Heart right ventricle (tissue), 16 donors: ENCODE measurements around the gene GALC. TPM values are rescaled to one million over a fixed set of nuclear protein-coding genes. Genes with fewer than 3 reads are reported as not detected.

Experiments
- ATAC-seq, 8 donors: fragments of 200-7000 bp; cut with Tn5 transposase; one replicate each; pipeline ENCODE4 v1.9.1; 2020; ENCODE audit warnings: mild to moderate bottlenecking in 8 of 8, moderate library complexity in 8 of 8, moderate number of reproducible peaks in 1 of 8
- DNase-seq, 2 donors: peaks; one replicate each; pipeline ENCODE4 v3.0.0-alpha.2; 2020
- H3K27ac ChIP-seq, 10 donors: fragments of 200-600 bp; sonication (generic) in 2 of 10; one replicate each; pipeline versions ENCODE4 v1.5.0 to v1.8.0; 2020 to 2022; ENCODE audit warnings: mild to moderate bottlenecking in 3 of 10
- H3K27me3 ChIP-seq, 7 donors: fragments of 200-600 bp; one replicate each; pipeline ENCODE4 v1.8.0; 2021 to 2022; ENCODE audit warnings: mild to moderate bottlenecking in 2 of 7
- H3K36me3 ChIP-seq, 9 donors: fragments of 200-600 bp; sonication (generic) in 1 of 9; one replicate each; pipeline versions ENCODE4 v1.5.0 to v1.8.0; 2020 to 2022; ENCODE audit warnings: mild to moderate bottlenecking in 2 of 9
- H3K4me1 ChIP-seq, 9 donors: fragments of 200-600 bp; sonication (generic) in 1 of 9; one replicate each; pipeline versions ENCODE4 v1.5.0 to v1.8.0; 2020 to 2022; ENCODE audit warnings: mild to moderate bottlenecking in 4 of 9
- H3K4me3 ChIP-seq, 10 donors: fragments of 200-600 bp; sonication (generic) in 2 of 10; one replicate each; pipeline versions ENCODE4 v1.5.0 to v1.8.0; 2020 to 2022; ENCODE audit warnings: mild to moderate bottlenecking in 7 of 10, moderate library complexity in 2 of 10
- H3K9me3 ChIP-seq, 11 donors: fragments of 200-600 bp in 10 of 11; sonication (generic) in 2 of 11; one replicate each; pipeline versions ENCODE4 v1.5.0 to v1.8.0; 2013 to 2022; ENCODE audit warnings: mild to moderate bottlenecking in 2 of 11, control low read depth in 1 of 11, moderate library complexity in 1 of 11
- WGBS, 2 donors: extraction: QIAGEN DNeasy Blood & Tissue Kit; methylation state at CpG; one replicate each; pipeline ENCODE4 v1.1.7; 2013; ENCODE audit warnings: inconsistent platforms in 1 of 2; 5-methylcytosine and 5-hydroxymethylcytosine counted together
- intact Hi-C, 10 donors: fragments of 100-400 bp; cut with DNase I; formaldehyde crosslinking; loops; one replicate each; pipeline versions ENCODE4 v1.11.1 to v1.14.2; 2022
- polyA plus RNA-seq, 2 donors: library from polyadenylated mRNA; stranded (reverse); fragments of 200-250 nt; gene quantifications; one replicate each; pipeline ENCODE4 v1.2.3, GENCODE V29; 2013
- total RNA-seq, 10 donors: library from RNA; stranded (reverse); fragmentation: NEBNext Ultra II Directional in 3 of 10; extraction: Animal tissue kit (Norgen Biotek cat#: 25700) in 3 of 10; gene quantifications; one replicate each; pipeline versions ENCODE4 v1.2.1 to v1.2.4, GENCODE V29; 2021 to 2023
- TF ChIP-seq, protein P1 (sequence below), 9 donors: fragments of 200-600 bp; sonication (generic) in 2 of 9; IDR thresholded peaks; one replicate each; pipeline versions ENCODE4 v1.5.0 to v1.8.0; 2021 to 2022; ENCODE audit warnings: antibody characterized with exemption in 9 of 9, mild to moderate bottlenecking in 5 of 9, moderate library complexity in 1 of 9
- donor health status: Arrhythmogenic right ventricular cardiomyopathy.
- donor health status: ischemic (EF 13 %, LVEDD 7.1; RV severe dilation, severe dysfunction).
- donor health status: healthy with polysubstance abuse.
- donor health status: DM: no; HTN: yes; CAD: no.
- donor health status: DM: no; HTN: no; CAD: no.
- donor health status: ischemic (EF 25% LVEDD 6.9; RV normal size, moderate dysfunction).
- donor health status: ischemic (EF 25% LVEDD 5.7; RV mildly dilated, moderate dysfunction).
- donor health status: healthy.
- donor health status: DM: yes; HTN: yes; CAD: no.
- donor health status: Ischemic cardiomyopathy.
- donor health status: ischemic (EF 35%, LVEDD 5.7; RV mildly dilated, moderate dysfunction).
- donor health status: nonischemic (EF 11% LVEDD 7.7; RV severe dilation, severe dysfunction).
- donor health status: DM: yes; HTN: yes; CAD: no.
- donor health status: PGD.
- donor health status: ischemic (EF 29% LVEDD 5.4; RV normal size, mild dysfunction).
- donor health status: nonischemic (EF 23%, LVEDD 6.1; RV moderate dilation, normal function).

The GALC gene
- total and polyA plus RNA-seq, 12 donors = 4.7 to 19.4 (median 14.1) TPM

GRCh38 chr14:87961246-87961645 lies 31.7 kb downstream of the GALC start:
- H3K36me3 ChIP-seq = peaks cover 0 to 91% (median 7%) of the 10 kb centered on the region in 9 donors
- intact Hi-C loops = no loop called here
- no peak overlapping the region for H3K27ac ChIP-seq
- H3K4me3 ChIP-seq = no peak overlapping the region
- no peaks in the 10 kb centered on the region for H3K27me3 ChIP-seq
- no peak for DNase-seq
- WGBS, 2 donors = 86 to 87% methylated on average over 2 of the region's 2 CpGs
- peaks cover 0 to 5% (median 0%) of the 10 kb centered on the region in 9 donors for H3K4me1 ChIP-seq
- ATAC-seq = no peak
- H3K9me3 ChIP-seq = no peaks in the 10 kb centered on the region
- TF ChIP-seq, protein P1, sequence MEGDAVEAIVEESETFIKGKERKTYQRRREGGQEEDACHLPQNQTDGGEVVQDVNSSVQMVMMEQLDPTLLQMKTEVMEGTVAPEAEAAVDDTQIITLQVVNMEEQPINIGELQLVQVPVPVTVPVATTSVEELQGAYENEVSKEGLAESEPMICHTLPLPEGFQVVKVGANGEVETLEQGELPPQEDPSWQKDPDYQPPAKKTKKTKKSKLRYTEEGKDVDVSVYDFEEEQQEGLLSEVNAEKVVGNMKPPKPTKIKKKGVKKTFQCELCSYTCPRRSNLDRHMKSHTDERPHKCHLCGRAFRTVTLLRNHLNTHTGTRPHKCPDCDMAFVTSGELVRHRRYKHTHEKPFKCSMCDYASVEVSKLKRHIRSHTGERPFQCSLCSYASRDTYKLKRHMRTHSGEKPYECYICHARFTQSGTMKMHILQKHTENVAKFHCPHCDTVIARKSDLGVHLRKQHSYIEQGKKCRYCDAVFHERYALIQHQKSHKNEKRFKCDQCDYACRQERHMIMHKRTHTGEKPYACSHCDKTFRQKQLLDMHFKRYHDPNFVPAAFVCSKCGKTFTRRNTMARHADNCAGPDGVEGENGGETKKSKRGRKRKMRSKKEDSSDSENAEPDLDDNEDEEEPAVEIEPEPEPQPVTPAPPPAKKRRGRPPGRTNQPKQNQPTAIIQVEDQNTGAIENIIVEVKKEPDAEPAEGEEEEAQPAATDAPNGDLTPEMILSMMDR (IDR thresholded peaks at IDR 0.05) = no peak

DNA sequence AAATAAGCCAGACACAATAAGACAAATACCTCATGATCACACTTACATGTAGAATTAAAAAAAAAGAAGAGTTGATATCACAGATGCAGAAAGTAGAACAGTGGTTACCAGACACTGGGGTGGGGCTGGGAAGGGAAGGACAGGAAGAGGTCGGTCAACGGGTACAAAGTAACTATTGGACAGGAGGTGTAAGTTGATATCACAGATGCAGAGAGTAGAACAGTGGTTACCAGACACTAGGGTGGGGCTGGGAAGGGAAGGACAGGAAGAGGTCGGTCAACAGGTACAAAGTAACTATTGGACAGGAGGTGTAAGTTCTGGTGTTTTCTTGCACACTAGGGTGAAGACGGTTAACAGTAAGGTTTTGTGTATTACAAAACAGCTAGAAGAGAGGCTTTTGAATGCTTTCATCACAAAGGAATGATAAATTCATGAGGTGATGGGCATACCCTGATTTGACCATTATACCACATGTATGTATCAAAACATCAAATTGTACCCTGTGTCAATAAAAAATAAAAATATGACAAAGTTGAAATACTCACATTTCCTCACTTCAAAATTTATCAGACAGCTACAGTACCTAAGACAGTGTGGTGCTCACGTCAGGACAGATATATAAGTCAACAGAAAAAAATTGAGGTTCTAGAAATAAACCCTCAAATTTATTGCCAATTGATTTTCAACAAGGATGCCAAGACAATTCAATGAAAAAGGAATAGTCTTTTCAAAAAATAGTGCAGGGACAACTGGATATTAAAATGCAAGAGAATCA lies 32.8 kb downstream of the GALC start:
- DNase-seq = no peak

GRCh38 chr14:87955501-87955900 lies 37.5 kb downstream of the GALC start:
- ATAC-seq (no peak), DNase-seq (no peak)
- Histone ChIP-seq H3K4me3 (no peak overlapping the region), H3K27me3 (no peaks in the 10 kb centered on the region), H3K36me3 (peaks cover 0 to 51% (median under 1%) of the 10 kb centered on the region in 9 donors), H3K9me3 (no peaks in the 10 kb centered on the region), H3K27ac (no peak overlapping the region), H3K4me1 (peaks cover 0 to 12% (median 0%) of the 10 kb centered on the region in 9 donors)
- intact Hi-C loops = no loop called here
- WGBS, 2 donors = 61% methylated on average over 6 of the region's 6 CpGs
- TF ChIP-seq, protein P1 (IDR thresholded peaks at IDR 0.05) = no peak

More for the DNA sequence above, 32.8 kb downstream of the GALC start:
- H3K4me3 ChIP-seq = no peak overlapping the region
- TF ChIP-seq, protein P1 (IDR thresholded peaks at IDR 0.05) = no peak
- peaks cover 0 to 91% (median 7%) of the 10 kb centered on the region in 9 donors for H3K36me3 ChIP-seq
- H3K27me3 ChIP-seq = no peaks in the 10 kb centered on the region
- H3K9me3 ChIP-seq = no peaks in the 10 kb centered on the region
- no peak overlapping the region for H3K27ac ChIP-seq
- peaks cover 0 to 8% (median 0%) of the 10 kb centered on the region in 9 donors for H3K4me1 ChIP-seq
- intact Hi-C loops = no loop called here
- 92 to 93% methylated on average over 5 of the region's 5 CpGs for WGBS, 2 donors
- peak in 2 of 8 donors; percentile 16 to 22 for ATAC-seq

DNA sequence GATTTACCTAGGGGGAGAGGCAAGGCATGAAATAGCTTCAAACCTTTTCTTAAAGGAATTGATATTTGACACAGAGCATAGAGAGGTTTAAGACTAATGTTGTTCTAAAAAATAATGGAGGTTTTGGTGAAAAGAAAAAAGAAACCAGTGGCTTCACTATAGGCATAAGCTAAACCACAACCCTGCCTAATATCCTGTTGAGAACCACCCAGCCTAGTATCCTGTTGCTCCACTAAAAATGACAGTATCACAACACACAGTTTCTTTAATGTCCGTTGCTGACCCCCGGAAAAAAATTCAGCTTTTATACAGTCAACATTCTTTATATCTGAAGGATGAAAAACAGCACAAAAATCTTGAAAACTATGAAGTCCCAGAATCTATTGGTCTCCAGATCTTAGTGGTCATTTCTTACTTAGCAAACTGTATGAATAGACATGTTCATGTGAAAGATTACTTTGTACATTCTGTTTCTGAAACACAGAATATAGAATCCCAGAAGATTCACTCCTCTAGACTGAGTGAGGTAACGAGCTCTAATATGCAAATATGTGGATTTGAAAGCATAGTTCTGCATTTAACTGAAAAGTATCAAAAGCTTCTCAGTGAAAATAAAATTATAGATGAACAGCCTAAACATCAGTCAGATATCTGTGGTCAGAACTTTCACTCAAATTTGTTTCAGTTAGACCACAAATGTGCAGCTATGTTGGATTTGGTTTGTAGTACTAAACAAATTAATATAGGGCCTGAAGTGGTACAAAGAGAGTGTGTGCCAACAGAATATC lies 40.5 kb downstream of the GALC start:
- intact Hi-C loops = no loop called here
- ATAC-seq (no peak), DNase-seq (no peak)
- WGBS, 2 donors = 76 to 84% methylated on average over 3 of the region's 3 CpGs
- H3K4me1 ChIP-seq = peaks cover 0 to 7% (median 0%) of the 10 kb centered on the region in 9 donors
- peak overlapping the region in 1 of 10 donors; percentile 41 for H3K27ac ChIP-seq
- no peaks in the 10 kb centered on the region for H3K27me3 ChIP-seq
- H3K9me3 ChIP-seq = no peaks in the 10 kb centered on the region
- H3K36me3 ChIP-seq = peaks cover 0 to 51% (median 17%) of the 10 kb centered on the region in 9 donors
- H3K4me3 ChIP-seq = no peak overlapping the region
- TF ChIP-seq, protein P1 (IDR thresholded peaks at IDR 0.05) = no peak
